Stimulated activated CD4-positive, alpha-beta T cell treated with anti-CD3 and anti-CD28 coated beads, Interleukin-2, amount 100 ng/mL, for 24 hours (primary cell): Measurements from ENCODE around the gene SEPTIN5.
"Not testable (repeated sequence)": the region's sequence is repeated elsewhere in the genome, so short reads cannot be mapped to it uniquely, and the experiment has no call there.

Experiments
- DNase-seq, 2 donors: peaks; one replicate each; pipeline ENCODE4 v3.0.0-alpha.2; 2020

The SEPTIN5 gene

DNA sequence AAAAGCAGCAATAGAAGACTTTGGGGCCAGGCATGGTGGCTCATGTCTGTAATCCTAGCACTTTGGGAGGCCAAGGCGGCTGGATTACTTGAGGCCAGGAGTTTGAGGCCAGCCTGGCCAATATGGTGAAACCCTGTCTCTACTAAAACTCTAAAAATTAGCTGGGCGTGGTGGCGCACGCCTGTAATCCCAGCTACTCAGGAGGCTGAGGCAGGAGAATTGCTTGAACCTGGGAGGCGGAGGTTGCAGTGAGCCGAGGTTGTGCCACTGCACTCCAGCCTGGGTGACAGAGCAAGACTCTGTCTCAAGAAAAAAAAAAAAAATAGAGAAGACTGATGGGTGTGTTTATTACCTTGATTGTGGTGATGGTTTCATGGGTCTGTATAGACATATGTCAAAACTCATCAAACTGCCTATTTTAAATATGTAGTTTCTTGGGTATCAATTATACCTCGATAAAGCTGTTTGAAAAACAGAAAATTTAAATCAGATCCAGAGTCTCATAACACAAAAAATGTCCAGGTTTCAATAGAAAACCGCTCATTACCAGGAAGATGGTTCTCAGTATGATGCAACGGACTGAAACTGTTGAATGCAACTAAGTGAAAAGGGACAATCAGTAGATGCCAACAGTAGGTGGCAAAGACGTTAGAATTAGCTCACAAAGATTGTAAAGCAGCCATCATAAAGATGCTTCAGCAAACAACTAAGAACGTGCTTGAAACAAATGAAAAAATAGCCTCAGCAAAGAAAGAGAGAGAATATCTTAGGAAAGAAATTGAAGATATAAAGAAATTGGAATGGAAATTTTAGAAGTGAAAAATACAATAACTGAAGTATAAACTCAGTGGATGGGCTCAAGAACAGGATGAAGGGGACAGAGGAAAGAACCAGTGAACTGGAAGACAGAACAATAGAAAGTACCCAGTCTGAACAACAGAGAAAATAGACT lies 33.1 kb upstream of the SEPTIN5 start:
- no peak for DNase-seq

- DNase-seq = no peak
Measured at GRCh38 chr22:19681863-19682245, 32.4 kb upstream of the SEPTIN5 start.

- no peak for DNase-seq
Measured at GRCh38 chr22:19686946-19687345, 27.4 kb upstream of the SEPTIN5 start.

DNA sequence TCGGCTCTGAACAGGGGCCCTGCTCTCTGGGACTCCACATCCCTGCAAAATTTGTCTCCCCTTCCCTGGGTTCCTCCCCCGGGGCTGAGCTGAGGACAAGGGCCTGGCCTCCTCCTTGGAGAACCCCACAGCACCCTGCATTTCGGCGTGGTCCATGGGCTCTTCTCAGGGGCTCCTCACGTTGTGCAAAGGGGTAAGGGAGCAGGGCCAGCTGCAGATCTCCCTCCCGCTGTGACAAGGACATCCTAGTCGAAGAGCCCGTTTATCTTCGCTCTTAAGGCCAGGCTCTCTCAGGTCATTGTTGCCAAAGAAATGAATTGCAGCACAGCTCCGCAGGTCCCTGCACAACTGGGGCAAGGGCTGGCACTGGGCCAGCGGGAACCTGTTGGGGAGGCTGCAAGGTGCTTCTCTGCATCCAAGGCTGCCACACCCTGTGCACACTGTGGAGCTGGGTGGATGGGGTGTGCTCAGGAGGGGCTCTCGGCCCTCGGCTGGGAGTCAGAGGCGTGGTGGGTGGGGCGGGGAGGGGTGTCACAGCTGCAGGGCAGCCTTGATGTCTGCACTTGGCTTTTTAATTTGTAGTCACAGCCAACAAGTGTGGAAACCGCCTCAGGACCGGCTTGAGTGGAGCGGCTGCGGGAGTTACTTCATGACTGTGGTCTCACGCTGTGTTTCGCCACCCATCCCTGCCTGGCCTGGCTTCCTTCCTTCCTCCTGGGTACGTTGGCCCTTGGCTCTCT lies 26.6 kb upstream of the SEPTIN5 start:
- no peak for DNase-seq

DNA sequence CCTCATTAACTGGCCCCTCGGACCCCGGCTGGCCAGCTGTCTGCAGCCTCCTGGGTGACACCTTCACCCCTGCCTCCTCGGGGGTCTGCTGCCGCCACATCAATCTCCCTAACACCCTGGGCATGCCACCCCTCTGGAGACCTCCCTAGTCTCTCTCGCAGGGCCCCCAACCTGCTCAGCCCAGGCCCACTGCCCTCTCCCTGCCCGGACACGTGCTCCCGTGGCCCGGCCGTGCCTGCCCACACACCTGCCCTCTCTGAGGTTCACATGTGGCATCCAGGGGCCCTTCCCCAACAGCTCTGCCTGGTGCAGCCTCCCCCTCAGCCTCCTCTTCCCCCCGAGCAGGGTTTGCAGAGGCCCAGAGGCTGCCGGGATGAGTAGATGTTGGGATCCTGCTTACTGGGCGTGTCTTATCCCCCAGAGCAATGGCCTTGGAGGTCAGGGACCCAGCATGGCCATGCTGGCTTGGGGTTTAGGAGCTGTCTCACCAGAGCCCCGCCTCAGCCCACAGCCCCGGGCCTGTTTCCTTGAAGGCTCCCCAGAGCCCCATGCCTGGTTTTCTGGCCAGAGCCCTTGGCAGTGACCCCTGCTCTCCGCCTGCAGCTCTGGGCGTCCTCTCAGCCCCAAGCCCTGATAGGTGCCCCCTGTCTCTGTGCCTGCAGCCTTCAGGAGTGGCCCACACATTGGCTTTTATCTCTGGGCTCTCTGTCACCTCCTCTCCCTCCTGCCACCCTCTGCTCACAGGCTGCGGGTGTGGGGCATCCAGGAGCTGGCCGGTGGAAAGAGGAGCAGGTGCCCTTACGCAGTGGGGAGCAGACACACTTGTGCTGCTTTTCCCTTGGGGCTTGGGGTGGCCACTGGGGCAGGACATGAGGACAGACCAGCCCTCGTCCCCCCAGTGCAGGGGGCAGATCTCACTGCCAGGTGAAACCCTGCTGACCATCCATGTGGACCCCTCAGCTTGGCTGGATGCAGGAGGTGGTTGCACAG lies 25.7 kb upstream of the SEPTIN5 start:
- DNase-seq = no peak

- no peak for DNase-seq
Measured at GRCh38 chr22:19689408-19689807, 24.9 kb upstream of the SEPTIN5 start.

DNA sequence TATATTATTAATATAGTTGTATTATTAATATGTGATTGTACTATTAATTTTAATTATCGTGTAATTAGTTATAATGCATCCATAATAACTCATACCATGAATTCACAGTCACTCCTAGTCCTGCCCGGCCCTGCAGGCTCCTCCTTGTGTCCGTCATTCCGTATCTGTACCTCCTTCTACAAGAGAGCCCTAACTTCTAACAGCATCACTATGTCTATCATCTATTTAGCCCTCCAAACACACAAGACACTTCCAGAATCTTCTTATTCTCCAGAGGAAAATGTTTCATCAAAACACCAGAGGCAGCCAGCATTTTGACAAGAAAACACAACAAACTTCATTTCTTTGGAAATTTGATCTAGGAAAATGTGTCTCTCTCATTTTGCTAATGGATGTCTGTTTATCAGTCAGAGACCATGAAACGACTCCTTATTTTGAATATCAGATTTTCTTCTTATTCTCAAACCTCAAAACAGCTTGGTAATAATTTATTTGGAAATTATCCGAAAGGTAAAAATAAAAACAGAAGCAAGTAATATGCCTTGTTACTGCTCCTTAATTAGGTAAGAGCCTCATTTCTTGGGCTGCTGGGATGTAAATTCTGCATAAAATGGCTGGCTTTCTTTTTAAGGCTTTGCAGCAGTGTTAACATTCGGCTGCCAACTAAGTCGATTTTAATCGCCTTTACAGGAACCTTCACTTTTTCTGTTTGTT lies 23.1 kb upstream of the SEPTIN5 start:
- DNase-seq = no peak

DNA sequence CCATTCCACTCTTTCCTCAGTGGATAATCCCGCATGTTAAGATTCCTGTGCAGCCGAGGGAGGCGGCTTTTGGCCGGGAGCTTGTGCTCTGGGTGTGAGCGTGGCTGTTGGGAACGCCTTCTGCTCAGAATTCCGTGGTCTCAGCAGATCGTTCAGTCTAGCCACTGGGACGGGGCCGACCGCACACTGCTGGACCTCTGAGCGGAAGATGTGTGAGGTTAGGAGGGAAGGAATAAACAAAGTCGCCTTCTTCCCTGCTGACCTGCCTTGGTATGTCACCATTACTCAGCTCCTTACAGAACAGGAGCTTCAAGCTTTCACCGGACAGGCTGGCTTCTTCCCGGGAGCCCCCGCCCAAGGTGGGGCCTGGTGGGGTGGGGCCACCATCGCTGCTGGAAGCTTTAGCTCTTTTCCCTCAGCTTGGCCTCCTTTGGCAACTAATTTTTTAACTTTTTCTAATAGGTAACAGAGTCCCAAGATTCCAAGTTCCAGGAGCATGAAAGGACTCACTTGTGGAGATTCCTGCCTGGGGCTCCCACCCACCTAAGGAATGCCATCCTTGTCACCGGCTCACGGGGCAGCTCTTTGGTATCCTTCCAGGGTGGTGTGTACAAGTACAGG lies 22.5 kb upstream of the SEPTIN5 start:
- DNase-seq = no peak

GRCh38 chr22:19693581-19693980 lies 20.7 kb upstream of the SEPTIN5 start:
- no peak for DNase-seq

- DNase-seq = no peak
Measured at GRCh38 chr22:19693981-19694670, 20.2 kb upstream of the SEPTIN5 start.

- DNase-seq = no peak
Measured at GRCh38 chr22:19694696-19695095, 19.6 kb upstream of the SEPTIN5 start.

GRCh38 chr22:19696504-19697276 lies 17.6 kb upstream of the SEPTIN5 start:
- no peak for DNase-seq

DNA sequence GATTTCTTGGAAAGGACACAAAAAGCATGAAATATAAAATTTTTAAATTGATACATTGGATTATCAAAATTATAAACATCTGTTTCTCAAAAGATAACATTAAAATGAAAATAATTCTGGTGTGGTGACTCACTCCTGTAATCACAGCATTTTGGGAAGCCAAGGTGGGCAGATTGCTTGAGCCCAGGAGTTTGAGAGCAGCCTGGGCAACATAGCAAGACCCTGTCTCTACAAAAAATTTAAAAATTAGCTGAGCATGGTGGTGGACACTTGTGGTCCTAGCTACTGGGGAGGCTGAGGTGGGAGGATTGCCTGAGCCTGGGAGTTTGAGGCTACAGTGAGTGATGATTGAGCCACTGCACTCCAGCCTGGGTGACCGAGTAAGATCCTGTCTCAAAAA lies 16.4 kb upstream of the SEPTIN5 start:
- not testable (repeated sequence) for DNase-seq

DNA sequence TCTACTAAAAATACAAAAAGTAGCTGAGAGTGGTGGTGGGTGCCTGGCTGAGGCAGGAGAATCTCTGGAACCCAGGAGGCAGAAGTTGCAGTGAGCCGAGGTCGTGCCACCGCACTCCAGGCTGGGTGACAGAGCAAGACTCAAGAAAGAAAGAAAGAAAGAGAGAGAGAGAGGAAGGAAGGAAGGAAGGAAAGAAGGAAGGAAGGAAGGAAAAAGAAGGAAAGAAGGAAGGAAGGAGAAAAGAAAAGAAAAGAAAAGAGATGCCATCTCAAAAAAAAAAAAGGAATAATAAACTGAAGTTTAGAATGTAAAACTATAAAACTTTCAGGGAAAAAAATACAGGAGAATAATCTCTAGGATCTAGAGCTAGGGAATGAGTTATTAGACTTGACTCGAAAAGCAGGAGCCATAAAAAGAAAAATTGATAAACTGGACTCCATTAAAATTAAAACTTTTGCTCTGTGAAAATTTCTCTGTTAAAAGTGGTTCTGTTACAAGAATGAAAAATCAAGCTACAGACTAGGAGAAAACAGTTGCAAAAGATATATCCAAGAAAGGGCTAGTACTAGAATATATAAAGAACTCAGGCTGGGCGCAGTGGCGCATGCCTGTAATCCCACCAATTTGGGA lies 13.4 kb upstream of the SEPTIN5 start:
- DNase-seq = no peak

GRCh38 chr22:19701420-19702145 lies 12.7 kb upstream of the SEPTIN5 start:
- DNase-seq = no peak

DNA sequence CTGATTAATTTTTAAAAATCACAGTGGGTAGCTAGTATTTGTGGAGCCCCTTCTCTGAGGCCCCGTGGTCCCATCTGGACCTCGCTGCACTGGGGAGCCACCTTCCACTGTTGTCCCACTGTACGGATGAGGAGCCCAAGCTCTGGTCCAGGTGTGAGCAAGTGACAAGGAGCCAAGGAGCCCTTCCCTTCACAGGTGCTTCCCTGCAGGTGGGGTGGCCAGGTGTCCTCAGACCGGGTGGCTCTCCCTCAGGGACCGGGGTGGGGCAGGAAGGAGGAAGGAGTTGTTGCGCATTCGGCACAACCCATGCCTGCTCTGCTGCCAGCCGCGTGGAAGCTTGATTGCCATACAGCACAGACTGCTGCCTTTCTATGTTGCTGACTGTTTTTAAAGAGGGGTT lies 10.4 kb upstream of the SEPTIN5 start:
- peak in 1 of 2 donors; percentile 13 for DNase-seq

GRCh38 chr22:19704355-19705015 lies 9.8 kb upstream of the SEPTIN5 start:
- peak in 1 of 2 donors; percentile 16 for DNase-seq

DNA sequence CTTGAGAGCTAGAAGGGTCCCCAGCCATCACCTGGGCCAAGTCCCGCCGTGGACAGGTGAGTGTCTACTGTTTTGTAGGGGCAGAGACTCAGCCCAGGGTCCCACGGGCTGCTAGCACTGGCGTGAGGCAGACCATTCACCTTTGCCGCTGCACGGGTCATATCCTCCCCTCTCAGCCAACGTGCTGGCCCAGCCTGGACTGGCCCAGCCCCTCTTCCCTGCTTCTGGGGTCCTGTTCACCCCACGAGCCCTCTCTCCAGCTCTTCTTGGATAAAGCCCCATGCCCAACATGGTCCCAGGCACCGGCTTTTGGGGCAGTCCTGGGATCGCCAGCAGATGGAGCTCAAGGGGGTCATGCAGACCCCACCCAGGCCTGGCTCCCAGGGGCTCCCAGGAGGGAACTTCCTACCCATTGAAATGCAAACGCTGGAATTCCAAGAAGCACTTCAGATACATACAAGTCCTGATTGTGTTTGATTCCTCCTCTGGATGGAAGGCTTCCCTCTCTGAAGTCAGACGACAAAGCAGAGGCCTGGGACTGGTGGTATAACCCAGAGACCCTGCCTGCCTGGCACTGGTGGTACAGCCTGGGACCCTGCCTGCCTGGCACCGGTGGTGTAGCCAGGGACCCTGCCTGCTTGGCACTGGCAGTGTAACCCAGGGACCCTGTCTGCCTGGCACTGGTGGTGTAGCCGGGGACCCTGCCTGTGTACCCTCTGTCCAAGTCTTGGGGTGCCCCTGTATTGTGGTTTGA lies 8.9 kb upstream of the SEPTIN5 start:
- no peak for DNase-seq
